Stimulated activated CD8-positive, alpha-beta memory T cell treated with anti-CD3 and anti-CD28 coated beads, Interleukin-7, amount 100 ng/mL, for 4 hours (primary cell): ENCODE results near the gene ZMYM4.
"Not testable (repeated sequence)": the region's sequence is repeated elsewhere in the genome, so short reads cannot be mapped to it uniquely, and the experiment has no call there.

Source experiments
- DNase-seq, 2 donors: peaks; one replicate each; pipeline ENCODE4 v3.0.0-alpha.2; 2020; ENCODE audit warnings: low read depth in 2 of 2

ZMYM4 gene

GRCh38 chr1:35268282-35269200, at the start of gene ZMYM4:
TSS of gene ZMYM4 (plus strand) at chr1:35268709. CDS start at chr1:35269047, 338 bp downstream.
- DNase-seq = peak; percentile 85

- no peak for DNase-seq
Measured at GRCh38 chr1:35220976-35221375, 47.5 kb upstream of the ZMYM4 start.

GRCh38 chr1:35222322-35223083, 46.0 kb upstream of the ZMYM4 start:
- no peak for DNase-seq

- DNase-seq = no peak
Measured at GRCh38 chr1:35223084-35223630, 45.4 kb upstream of the ZMYM4 start.

GRCh38 chr1:35226546-35226945, 42.0 kb upstream of the ZMYM4 start:
- DNase-seq = no peak

GRCh38 chr1:35229587-35230360, 38.7 kb upstream of the ZMYM4 start:
- no peak for DNase-seq

- no peak for DNase-seq
Measured at GRCh38 chr1:35231287-35231686, 37.2 kb upstream of the ZMYM4 start.

- DNase-seq = not testable (repeated sequence)
Measured at GRCh38 chr1:35236772-35237171, 31.7 kb upstream of the ZMYM4 start.

- no peak for DNase-seq
Measured at GRCh38 chr1:35243691-35244090, 24.8 kb upstream of the ZMYM4 start.

GRCh38 chr1:35247256-35247655, 21.3 kb upstream of the ZMYM4 start:
- no peak for DNase-seq

- no peak for DNase-seq
Measured at GRCh38 chr1:35253941-35254340, 14.6 kb upstream of the ZMYM4 start.

GRCh38 chr1:35255276-35255675, 13.2 kb upstream of the ZMYM4 start:
- no peak for DNase-seq

GRCh38 chr1:35259561-35259960, 8.9 kb upstream of the ZMYM4 start:
- no peak for DNase-seq

GRCh38 chr1:35261412-35262120, 6.9 kb upstream of the ZMYM4 start:
- DNase-seq = no peak

GRCh38 chr1:35264035-35264434, 4.5 kb upstream of the ZMYM4 start:
- no peak for DNase-seq

- DNase-seq = no peak
Measured at GRCh38 chr1:35264871-35265270, 3.6 kb upstream of the ZMYM4 start.

- no peak for DNase-seq
Measured at GRCh38 chr1:35266306-35266705, 2.2 kb upstream of the ZMYM4 start.

GRCh38 chr1:35269201-35269988, 886 bp downstream of the ZMYM4 start:
- no peak for DNase-seq

GRCh38 chr1:35269989-35270289, 1.4 kb downstream of the ZMYM4 start:
- DNase-seq = no peak

- DNase-seq = no peak
Measured at GRCh38 chr1:35270836-35271235, 2.3 kb downstream of the ZMYM4 start.

- no peak for DNase-seq
Measured at GRCh38 chr1:35274197-35274596, 5.7 kb downstream of the ZMYM4 start.
